RPMI7951 (cell line): ENCODE measurements around the gene CACNG4. TPM values are rescaled to one million over a fixed set of nuclear protein-coding genes. Genes with fewer than 3 reads are reported as not detected.

Experiments
- DNase-seq: peaks from one replicate; pipeline ENCODE4 v3.0.0-alpha.2; 2012; ENCODE audit warnings: low read depth
- total RNA-seq: library from RNA; depleted of rRNA; stranded (reverse); fragments of >200 nt; shearing (Covaris generic); gene quantifications from 2 replicates; pipeline ENCODE4 v1.2.3, GENCODE V29; 2014; rRNA removed

CACNG4 gene
- total RNA-seq, 1 experiment from 2014 or later = 0.12 TPM

GRCh38 chr17:67063141-67063540 lies 98.6 kb downstream of the CACNG4 start:
- no peak for DNase-seq

- no peak for DNase-seq
Observed at GRCh38 chr17:67066717-67067116, 102.2 kb downstream of the CACNG4 start.

GRCh38 chr17:67067571-67068482 lies 103.3 kb downstream of the CACNG4 start:
- DNase-seq = no peak

GRCh38 chr17:67068999-67069398 lies 104.5 kb downstream of the CACNG4 start:
- DNase-seq = no peak

- no peak for DNase-seq
Observed at GRCh38 chr17:67069603-67070136, 105.2 kb downstream of the CACNG4 start.

- no peak for DNase-seq
Observed at GRCh38 chr17:67071595-67071994, 107.1 kb downstream of the CACNG4 start.

GRCh38 chr17:67072885-67073284 lies 108.4 kb downstream of the CACNG4 start:
- DNase-seq = no peak

GRCh38 chr17:67074781-67075180 lies 110.3 kb downstream of the CACNG4 start:
- no peak for DNase-seq

GRCh38 chr17:67076290-67076689 lies 111.8 kb downstream of the CACNG4 start:
- DNase-seq = no peak

- no peak for DNase-seq
Observed at GRCh38 chr17:67078292-67078691, 113.8 kb downstream of the CACNG4 start.

GRCh38 chr17:67079491-67079890 lies 115.0 kb downstream of the CACNG4 start:
- DNase-seq = no peak

GRCh38 chr17:67080804-67081203 lies 116.3 kb downstream of the CACNG4 start:
- DNase-seq = no peak

- DNase-seq = no peak
Observed at GRCh38 chr17:67082107-67082506, 117.6 kb downstream of the CACNG4 start.

Other genes with a start within 250 kb of the CACNG4 start
- not detected in 2 replicates for gene CACNG5, start 129.6 kb upstream of the CACNG4 start, total RNA-seq
- gene CACNG1, start 79.8 kb downstream of the CACNG4 start, total RNA-seq = not detected in 2 replicates